Effector memory CD8-positive, alpha-beta T cell (primary cell): Measurements from ENCODE around the gene LRRN4CL.

Source experiments
- ATAC-seq: fragments of 150-1000 bp; cut with Tn5 transposase; replicated peaks from 2 replicates; pipeline ENCODE4 v1.10.0; 2021; ENCODE audit warnings: mild to moderate bottlenecking, moderate library complexity
- DNase-seq, 3 experiments: peaks; one replicate each; pipeline ENCODE4 v3.0.0; 2021
- H3K27ac Mint-ChIP-seq, 2 donors: one replicate each; pipeline ENCODE4 v1.8.0; 2022; ENCODE audit warnings: mild to moderate bottlenecking in 2 of 2, mixed read lengths in 2 of 2, moderate library complexity in 2 of 2
- H3K27me3 Mint-ChIP-seq, 2 donors: one replicate each; pipeline ENCODE4 v1.8.0; 2022; ENCODE audit warnings: mixed read lengths in 2 of 2
- H3K36me3 Mint-ChIP-seq: one replicate; pipeline ENCODE4 v1.8.0; 2022; ENCODE audit warnings: mild to moderate bottlenecking, moderate library complexity, mixed read lengths; ENCODE audit not compliant: insufficient read depth
- H3K4me1 Mint-ChIP-seq, 2 donors: one replicate each; pipeline ENCODE4 v1.8.0; 2022; ENCODE audit warnings: low read depth in 2 of 2, mixed read lengths in 2 of 2
- H3K4me3 Mint-ChIP-seq, 2 donors: one replicate each; pipeline ENCODE4 v1.8.0; 2022; ENCODE audit warnings: mild to moderate bottlenecking in 2 of 2, mixed read lengths in 2 of 2, moderate library complexity in 2 of 2
- H3K9me3 Mint-ChIP-seq, 2 donors: one replicate each; pipeline ENCODE4 v1.8.0; 2022; ENCODE audit warnings: mixed read lengths in 2 of 2

Gene LRRN4CL

DNA sequence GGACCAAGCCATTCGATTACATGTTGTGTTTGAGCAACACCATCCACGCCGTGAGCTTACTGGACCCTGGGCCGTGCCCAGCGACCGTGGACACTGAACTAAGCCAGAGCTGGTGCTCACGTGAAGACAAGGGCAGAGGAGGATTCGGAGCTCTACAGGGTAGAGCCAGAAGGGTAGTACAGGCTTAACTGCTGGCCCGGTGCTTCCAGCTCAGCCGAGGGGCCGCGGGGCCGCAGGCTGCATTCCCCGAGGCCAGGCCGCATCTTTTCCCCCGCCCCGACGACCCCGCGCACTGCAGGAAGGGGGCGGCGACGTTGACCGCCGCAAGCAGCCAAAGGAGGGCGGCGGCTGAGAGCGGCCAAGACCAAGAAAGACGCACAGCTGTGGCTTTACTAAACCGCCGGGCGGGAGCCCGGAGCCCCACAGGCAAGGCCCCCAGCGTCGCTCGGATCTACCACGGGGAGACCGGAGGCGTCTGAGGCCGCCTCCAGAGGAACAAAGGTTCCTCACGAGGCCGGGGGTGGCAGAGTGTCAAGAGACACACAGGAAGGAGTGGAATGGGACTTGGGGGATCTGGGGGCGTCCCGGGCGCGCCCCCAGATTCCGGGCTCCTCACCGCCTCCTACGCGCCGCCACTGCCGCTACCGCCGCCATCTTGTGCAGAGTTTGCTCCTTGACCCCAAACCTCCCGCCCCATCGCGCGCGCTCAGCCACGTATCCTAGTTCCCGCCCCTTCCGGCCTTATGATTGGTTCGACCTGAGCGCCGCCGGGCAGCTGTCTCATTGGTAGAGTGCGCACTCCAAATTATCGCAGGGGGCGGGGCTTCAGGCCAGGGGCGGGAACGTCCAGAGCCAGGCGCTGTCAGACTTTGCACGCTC, 43.1 kb downstream of the LRRN4CL start, which contains the start of gene GANAB:
Gene GANAB (minus strand): TSS at position 668 of the 879 bp plus-strand sequence. CDS start 14 bp downstream, at position 654.
- H3K36me3 Mint-ChIP-seq = peaks cover 35% of the 10 kb centered on the region
- DNase-seq = peak; percentile 96 to 98 (median 96)
- peaks cover 9 to 17% of the 10 kb centered on the region in 2 donors for H3K4me1 Mint-ChIP-seq
- H3K27me3 Mint-ChIP-seq = no peaks in the 10 kb centered on the region
- no peaks in the 10 kb centered on the region for H3K9me3 Mint-ChIP-seq
- ATAC-seq = peak; percentile 98
- H3K27ac Mint-ChIP-seq = peak within 1 kb of the TSS; percentile 86 to 96
- H3K4me3 Mint-ChIP-seq = peak within 1 kb of the TSS; percentile 86 to 93

DNA sequence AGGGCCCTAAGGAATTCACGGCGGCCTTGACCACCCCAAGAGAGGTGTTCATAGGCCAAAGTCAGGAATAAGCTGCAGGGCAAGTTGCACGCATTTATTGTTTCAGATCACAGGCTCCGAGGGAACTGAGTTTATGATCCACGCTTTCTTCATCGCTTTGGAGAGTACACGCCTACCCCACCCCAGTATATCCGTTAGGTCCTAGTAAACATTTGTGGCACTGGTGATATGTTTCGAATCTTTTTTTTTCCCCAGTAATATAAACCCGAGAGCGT, 43.7 kb downstream of the LRRN4CL start:
- H3K9me3 Mint-ChIP-seq = no peaks in the 10 kb centered on the region
- H3K27ac Mint-ChIP-seq = peak overlapping the region; percentile 86 to 96
- DNase-seq = no peak
- ATAC-seq = no peak
- peak overlapping the region; percentile 86 to 93 for H3K4me3 Mint-ChIP-seq
- no peaks in the 10 kb centered on the region for H3K27me3 Mint-ChIP-seq
- peaks cover 35% of the 10 kb centered on the region for H3K36me3 Mint-ChIP-seq
- H3K4me1 Mint-ChIP-seq = peaks cover 9 to 15% of the 10 kb centered on the region in 2 donors

- Mint-ChIP-seq H3K4me1 (peaks cover 16 to 18% of the 10 kb centered on the region in 2 donors), H3K4me3 (peak overlapping the region in 1 of 2 donors; percentile 43), H3K36me3 (peaks cover 43% of the 10 kb centered on the region), H3K27me3 (no peaks in the 10 kb centered on the region), H3K27ac (peak overlapping the region; percentile 12 to 87), H3K9me3 (no peaks in the 10 kb centered on the region)
- DNase-seq (no peak), ATAC-seq (no peak)
Observed at GRCh38 chr11:62644220-62644619, 45.1 kb downstream of the LRRN4CL start.
